Mucosa of gallbladder (tissue), 1 donor: ENCODE measurements around the gene KCNC1. TPM values are rescaled to one million over a fixed set of nuclear protein-coding genes. Genes with fewer than 3 reads are reported as not detected.

Experiments used
- DNase-seq: peaks from one replicate; pipeline ENCODE4 v3.0.0-alpha.2; 2020; ENCODE audit warnings: low spot score
- total RNA-seq: library from RNA; stranded (reverse); gene quantifications from one replicate; pipeline ENCODE4 v1.2.1, GENCODE V29; 2021
- donor health status: DM: no; HTN: no; CAD: no.

The KCNC1 gene
- not detected for total RNA-seq

DNA sequence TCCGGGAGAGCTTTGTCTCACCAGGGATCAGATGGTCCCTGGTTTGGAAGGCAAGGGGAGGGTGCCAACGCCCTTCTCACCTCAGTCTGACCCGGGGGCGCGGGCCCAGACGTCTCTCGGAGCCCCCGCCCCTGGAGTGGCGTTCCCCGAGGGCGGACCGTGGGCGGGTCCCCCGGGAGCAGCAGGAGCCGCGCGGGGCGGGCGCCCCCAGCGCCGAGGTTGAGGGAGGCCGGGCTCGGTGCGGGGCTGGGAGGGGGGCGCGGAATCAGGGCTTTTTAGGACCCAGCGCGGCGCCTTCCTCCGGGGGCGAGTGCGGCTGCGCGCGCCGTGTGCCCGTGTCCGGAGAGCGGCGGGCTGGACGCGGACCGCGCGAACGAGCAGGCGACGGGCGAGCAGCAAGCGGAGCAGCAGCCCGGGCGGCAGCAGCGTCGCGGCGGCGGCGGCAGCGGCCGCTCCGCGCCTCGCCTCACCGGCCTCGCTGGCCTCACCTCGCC lies at the start of gene KCNC1:
Gene KCNC1, plus strand, starts transcription at position 364 of the 494 bp plus-strand sequence. CDS start 1,222 bp downstream, outside the sequence.
- no peak for DNase-seq

DNA sequence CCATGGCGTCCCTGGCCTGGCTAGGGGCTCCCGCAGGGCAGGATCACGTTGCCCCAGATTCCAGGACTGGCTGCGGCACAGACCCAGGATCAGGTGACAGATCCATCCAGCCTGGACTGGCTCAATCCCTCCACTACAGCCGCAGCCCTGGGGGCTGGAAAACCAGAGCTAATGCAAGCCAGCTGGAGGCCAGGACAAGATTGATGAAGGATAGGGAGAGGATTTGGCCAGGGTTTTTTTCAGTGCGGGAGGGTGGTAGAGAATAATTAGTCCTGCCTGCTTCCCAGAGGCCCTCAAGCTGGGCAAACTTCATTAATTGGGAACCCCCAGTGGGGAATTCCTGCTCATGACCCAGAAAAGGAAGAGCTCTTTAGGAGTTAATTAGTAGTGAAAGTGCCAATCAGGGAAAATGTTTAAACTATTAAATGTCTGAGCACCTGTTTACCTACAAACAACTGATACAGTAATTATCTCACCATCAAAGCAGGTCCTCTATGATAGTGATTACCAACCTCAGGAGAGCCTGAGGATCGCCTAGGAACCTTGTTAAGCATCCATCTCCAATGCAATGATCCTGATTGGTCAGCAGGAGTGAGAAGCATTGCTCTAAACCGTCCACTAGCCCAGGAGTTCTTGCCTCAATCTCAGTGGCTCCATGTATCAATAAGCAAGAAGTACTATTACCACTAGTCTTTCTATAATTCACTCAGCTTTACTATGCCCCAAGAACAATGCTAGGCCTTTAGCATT lies 48.2 kb upstream of the KCNC1 start:
- no peak for DNase-seq

- DNase-seq = no peak
Measured at GRCh38 chr11:17687946-17688670, 46.5 kb upstream of the KCNC1 start.

DNA sequence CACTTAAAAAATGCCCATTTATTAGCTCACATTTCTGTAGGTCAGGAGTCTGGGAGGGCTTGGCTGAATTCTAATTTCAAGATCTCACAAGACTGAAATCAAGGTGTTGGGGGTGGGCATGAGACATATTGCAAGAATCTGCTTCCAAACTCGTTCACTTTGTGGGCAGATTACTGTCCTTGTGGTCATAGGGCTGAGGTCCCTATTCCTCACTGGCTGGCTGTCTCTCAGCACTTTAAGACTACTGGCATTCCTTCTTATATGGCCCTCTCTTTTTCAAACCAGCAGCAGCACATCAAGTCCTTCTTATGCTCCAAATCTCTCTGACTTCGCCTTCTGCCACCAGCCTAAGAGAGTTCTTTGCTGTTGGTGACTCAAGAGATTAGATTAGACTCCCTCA lies 43.0 kb upstream of the KCNC1 start:
- no peak for DNase-seq

- no peak for DNase-seq
Measured at GRCh38 chr11:17691976-17692375, 42.6 kb upstream of the KCNC1 start.

DNA sequence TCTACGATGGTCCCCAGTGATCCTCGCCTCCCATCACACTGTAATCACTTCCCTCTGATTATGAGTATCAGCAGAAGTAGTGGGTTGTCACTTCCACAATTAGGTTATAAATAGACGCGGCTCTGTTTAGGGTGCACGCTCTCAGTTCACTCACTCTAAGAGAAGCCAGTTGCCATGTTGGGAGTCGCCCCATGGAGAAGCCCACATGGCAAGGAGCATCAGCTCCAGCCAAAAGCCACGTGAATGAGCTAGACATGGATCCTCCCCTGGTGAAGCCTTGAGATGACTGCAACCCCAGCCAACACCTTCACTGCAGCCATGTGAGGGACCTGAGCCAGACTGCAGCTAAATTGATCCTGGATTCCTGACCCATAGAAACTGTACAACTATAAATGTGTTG lies 41.6 kb upstream of the KCNC1 start:
- DNase-seq = no peak

- no peak for DNase-seq
Measured at GRCh38 chr11:17693531-17693930, 41.0 kb upstream of the KCNC1 start.

DNA sequence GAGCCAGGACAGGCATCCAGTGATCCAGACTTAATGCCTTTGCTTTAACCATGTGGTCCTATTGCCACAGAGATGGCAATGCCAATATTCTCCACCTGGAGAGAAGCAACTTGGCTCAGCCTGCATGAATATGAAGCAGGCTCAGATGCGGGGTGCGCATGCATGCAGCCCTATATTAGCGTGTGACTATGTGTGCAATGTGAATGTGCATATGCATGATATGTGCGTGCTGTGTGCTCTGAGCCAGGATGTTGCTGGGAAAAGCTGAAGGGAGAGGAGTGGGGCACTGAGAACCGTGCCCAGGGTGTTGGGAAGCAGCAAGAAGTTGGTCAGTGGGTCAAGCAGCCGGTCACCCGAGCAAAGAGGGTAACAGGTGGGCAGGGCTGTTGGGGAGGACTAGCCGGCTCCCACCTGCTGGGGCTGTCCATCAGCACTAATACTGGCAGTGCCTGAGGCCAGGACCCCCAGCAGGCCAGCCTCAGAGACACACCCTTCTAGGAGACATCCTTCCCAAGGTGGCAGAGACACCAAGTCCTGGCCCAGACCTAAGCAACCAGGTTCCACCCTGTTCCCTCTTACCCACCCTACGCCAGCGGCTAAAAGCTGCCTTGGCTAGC lies 40.0 kb upstream of the KCNC1 start:
- DNase-seq = no peak

DNA sequence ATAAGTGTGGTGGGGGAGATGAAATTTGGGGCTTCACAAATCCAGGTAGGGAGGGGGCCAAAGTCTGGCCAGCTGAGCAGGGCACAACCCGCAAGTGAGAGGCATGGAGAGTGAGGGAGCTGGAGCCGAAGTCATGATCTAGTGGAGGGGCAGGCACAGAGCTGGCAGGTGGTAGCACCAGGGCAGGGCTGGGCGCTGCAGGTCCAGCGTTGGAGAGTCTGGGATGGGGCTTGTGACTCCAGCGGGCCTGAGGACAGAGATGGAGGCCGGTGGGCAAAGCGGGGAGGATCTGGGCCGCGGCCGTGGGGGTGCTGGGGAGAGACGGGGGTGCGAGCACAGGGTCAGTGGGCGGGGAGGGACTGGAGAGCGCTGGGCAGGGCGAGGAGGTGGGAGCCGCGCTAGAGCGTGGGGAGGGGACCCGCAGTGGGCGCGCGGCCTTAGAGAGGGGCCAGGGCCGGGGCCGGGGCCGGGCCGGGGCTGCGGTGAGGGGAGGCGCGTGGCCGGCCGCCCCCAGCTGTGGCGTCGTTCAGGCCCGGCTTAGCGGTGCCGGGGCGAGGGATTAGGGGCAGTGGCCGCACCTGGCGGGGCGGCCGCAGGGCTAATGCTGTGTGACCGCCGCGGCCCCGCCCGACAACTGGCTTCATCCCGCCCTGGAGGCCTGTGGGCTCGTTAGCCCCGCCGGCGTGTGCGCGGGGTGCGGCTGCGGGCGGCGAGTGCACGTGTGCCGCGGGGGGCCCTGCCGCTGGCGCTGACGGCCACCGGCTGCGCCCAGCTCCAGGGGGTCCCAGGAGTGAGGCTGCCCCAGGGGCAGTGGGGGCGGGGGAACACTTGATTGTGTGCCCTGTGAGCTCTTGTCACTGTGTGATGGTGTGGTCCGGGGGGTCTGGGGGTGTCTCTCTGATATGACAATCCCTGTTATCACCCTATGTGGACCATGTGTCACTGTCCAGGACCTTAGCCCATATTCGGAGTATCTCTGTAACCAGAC lies 38.8 kb upstream of the KCNC1 start:
- no peak for DNase-seq

DNA sequence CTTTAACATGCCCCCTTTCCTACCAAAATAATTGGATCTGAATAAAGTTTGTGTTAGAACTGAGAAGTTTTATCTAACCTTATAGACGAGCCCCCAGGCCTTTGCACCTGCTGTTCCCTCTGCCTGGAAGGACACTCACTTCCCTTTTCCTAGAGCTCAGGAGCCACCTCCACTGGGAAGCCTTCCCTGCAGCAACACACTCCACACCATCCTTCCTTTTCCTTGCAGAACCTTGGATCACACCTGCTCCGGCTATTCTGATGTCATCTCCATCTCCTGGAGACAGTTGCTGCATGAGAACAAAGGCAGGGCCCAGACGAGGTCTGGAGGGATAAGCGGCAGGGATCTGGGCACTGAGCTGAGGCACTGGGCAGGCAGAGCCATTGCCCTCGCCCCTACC lies 37.8 kb upstream of the KCNC1 start:
- no peak for DNase-seq

- no peak for DNase-seq
Measured at GRCh38 chr11:17697175-17697949, 37.2 kb upstream of the KCNC1 start.

DNA sequence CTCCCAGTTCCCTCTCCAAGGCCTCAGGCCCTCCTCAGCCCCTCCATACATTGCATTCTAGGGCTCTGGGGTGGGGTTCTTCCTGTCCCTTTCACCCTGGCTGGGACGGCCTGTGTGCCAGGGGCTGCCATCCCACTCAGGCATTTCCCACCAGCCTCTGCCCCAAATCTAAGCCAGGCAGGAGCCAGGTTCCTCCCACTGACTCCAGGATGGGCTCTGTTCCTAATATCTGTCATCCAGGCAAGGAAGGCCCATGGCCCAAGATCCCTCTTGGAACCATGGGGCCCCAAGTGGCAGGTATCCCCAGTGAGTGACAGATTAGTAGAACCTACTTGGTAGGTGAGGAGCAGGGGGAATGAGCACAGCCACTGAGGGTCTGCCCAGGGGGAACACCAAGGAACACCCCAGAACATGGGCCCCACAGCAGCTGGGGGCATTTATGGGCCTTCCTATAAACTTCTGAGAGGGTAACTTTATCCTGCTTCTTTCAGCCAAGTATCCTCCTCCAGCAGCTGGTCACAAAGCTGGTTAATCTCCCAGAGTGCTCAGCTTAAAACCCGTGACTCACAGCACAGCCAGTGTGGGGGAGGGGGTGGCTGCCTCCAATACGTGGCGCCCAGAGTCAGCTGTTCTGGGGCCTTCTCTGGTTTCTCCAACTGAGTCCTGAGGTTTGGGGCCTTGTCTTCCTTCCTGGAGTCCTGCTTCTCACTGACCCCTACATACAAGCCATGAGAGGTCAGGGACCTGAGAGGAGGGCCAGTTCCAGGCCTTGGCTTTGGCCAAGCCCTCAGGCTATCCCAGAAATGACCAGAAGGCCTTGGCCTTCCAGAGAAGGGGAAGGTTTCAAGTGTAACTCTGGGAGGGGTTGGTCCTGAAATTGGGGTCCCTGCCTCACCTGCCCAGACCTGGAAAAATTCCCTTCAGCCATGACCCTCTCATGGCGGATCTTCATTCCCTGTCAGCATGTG lies 35.1 kb upstream of the KCNC1 start:
- no peak for DNase-seq

DNA sequence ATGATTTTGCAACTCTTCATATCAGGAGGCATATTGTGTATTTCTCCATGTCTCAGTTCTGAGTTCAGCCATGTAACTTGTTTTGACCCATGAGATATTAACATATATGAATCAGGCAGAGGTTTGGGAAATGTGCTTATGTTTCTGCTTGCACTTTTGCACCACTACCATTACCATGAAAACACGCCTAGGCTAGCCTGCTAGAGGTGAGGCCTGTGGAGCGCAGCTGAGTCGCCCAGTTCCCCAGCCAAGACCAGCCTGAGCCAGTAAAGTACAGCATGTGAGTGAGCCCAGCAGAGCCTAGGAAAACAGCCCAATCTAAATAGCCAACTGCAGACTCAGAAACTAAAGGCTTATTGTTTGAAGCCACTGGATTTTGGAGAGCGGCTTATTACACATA lies 33.6 kb upstream of the KCNC1 start:
- no peak for DNase-seq

DNA sequence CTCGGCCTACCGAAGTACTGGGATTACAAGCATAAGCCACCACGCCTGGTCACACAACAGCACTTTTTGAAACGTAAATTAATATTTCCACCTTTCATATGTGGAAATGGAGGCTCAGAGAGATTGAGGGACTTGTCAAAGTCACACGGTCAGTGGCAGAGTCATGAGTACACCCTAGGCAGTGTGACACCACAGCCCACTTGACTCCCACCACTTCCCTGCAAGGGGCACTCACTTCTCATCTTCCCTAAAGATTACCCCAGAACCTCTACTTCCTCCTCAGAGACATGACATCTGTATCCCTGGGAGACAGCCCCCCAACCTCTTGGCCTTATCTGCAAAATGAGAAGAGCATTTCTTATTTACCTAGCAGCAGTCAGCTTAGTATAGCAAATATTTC lies 31.7 kb upstream of the KCNC1 start:
- DNase-seq = no peak

GRCh38 chr11:17703951-17704350 lies 30.6 kb upstream of the KCNC1 start:
- DNase-seq = no peak

GRCh38 chr11:17707830-17708229 lies 26.8 kb upstream of the KCNC1 start:
- DNase-seq = no peak

GRCh38 chr11:17711836-17712235 lies 22.7 kb upstream of the KCNC1 start:
- DNase-seq = no peak

GRCh38 chr11:17713851-17714250 lies 20.7 kb upstream of the KCNC1 start:
- no peak for DNase-seq

GRCh38 chr11:17714356-17714854 lies 20.2 kb upstream of the KCNC1 start:
- DNase-seq = no peak
